ENCODE measurements around the gene HERC2.
"Not testable (repeated sequence)": the region's sequence is repeated elsewhere in the genome, so short reads cannot be mapped to it uniquely, and the experiment has no call there.

GRCh38 chr15:28238296-28238695, 83.7 kb downstream of the HERC2 start:
- TF ChIP-seq ZNF584 (CRISPR knock-in tag; IDR thresholded peaks at IDR 0.05; ENCODE audit: low read depth); ARID4B (CRISPR knock-in tag; IDR thresholded peaks at IDR 0.05); MAZ (CRISPR knock-in tag; conservative IDR thresholded peaks at IDR 0.05 in 1 of 2, IDR thresholded peaks at IDR 0.05 in 1 of 2); MYNN (IDR thresholded peaks at IDR 0.05); MYNN (CRISPR knock-in tag; IDR thresholded peaks at IDR 0.05): not testable (repeated sequence)
